ENCODE results near the gene SSH2.
A peak's percentile ranks its signal among the peaks of the same experiment; 100 is the strongest.
"Not testable (repeated sequence)": the region's sequence is repeated elsewhere in the genome, so short reads cannot be mapped to it uniquely, and the experiment has no call there.

SSH2 gene

GRCh38 chr17:29653995-29654714, 275.9 kb downstream of the SSH2 start:
- DNase-seq: no peak

DNA sequence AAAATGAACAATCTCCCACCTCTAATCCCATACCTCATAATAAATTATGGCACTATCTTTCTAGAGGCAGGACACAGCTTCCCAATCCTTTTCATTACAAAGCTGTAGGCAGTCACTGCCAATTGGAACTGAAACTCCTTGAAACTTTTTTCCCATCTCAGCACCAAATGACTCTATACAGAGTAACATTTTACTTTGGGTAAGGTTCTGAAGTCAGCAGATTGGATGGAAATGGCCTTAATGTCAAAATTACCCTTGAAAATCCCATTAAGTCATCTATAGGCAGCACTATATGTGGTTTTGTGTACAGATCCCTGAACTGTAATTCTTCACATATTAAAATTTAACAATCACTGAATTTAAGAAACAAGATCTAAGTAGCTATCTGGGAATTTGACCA, 277.1 kb downstream of the SSH2 start:
- no peak for DNase-seq

DNA sequence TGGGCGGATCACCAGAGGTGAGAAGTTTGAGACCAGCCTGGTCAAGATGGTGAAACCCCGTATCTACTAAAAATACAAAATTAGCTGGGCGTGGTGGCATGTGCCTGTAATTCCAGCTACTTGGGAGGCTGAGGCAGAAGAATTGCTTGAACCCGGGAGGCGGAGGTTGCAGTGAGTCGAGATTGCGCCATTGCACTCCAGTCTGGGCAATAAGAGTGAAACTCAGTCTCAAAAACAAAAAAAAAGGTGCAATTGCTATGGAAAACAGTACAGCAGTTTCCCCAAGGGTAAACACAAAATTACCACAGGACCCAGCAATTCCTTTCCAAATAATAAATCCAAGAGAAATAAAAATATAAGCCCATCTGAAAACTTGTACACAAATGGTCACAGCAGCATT, 278.1 kb downstream of the SSH2 start:
- DNase-seq: not testable (repeated sequence)

DNA sequence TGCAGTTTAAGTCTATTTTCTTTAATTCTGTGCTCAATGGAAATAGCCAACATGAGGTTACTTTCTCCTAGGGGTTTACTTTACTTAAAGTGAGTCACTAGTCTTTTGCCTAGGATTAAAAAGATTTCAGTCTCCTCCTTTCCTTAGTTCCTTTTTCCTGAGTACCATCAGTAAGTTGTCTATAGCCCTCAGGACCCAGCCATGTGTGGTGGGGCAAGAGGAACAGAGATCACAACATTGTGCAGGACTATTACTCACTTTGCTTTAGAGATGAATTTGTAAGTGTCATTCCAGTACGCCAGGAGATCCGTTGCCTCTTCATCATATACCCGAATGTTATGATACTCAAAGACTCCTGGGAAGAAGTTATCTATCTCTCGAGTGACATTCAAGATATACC, 279.6 kb downstream of the SSH2 start:
- no peak for DNase-seq

- no peak for DNase-seq
Observed at GRCh38 chr17:29649359-29649758, 280.7 kb downstream of the SSH2 start.

GRCh38 chr17:29648005-29648404, 282.0 kb downstream of the SSH2 start:
- DNase-seq: no peak

- no peak for DNase-seq
Observed at GRCh38 chr17:29645515-29646051, 284.4 kb downstream of the SSH2 start.

GRCh38 chr17:29643817-29644160, 286.2 kb downstream of the SSH2 start:
- no peak for DNase-seq

- DNase-seq: no peak
Observed at GRCh38 chr17:29642171-29642611, 287.8 kb downstream of the SSH2 start.

DNA sequence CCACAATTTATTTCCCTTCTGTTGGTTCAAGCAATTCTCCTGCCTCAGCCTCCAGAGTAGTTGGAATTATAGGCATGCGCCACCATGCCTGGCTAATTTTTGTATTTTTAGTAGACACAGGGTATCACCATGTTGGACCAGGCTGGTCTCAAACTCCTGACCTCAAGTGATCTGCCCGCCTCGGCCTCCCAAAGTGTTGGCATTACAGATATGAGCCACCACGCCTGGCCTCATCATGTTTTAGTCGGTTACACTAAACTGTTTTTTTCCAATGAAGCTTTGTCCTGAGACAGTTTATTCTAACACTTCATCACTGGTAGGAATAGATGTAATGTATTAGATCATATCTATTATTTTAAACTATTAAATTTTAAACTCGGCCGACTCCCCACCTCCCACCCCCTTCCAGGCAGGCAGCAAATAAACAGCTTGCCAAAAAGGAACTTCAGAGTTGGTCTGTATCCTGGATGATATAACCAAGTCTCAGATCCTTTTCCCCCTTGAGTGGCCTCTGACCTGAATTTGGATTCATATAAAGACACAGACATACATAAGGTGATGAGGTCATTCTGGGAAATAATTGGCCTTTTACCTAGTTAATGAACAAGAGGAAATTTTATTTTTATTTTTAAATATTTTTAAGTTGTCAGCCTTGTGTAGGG, 288.9 kb downstream of the SSH2 start:
- no peak for DNase-seq

DNA sequence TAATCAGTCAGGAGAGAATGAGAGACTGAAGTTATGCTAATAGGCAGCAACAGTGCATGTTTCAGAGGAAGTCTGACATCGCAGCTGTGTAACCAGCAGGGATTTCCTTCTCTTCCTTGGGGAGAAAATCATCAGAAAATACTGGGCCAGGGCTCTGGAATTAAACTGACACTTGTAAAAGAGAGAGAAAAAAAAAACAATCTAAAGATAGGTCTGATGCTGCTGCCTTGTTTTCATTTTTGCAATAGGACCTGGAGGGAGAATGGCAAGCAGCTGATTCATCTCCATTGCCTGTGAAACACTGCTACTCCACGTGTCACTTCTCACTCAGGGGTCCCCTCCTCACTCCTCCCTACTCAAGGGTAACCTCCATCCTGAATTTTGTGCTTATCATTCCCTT, 289.6 kb downstream of the SSH2 start:
- no peak for DNase-seq

DNA sequence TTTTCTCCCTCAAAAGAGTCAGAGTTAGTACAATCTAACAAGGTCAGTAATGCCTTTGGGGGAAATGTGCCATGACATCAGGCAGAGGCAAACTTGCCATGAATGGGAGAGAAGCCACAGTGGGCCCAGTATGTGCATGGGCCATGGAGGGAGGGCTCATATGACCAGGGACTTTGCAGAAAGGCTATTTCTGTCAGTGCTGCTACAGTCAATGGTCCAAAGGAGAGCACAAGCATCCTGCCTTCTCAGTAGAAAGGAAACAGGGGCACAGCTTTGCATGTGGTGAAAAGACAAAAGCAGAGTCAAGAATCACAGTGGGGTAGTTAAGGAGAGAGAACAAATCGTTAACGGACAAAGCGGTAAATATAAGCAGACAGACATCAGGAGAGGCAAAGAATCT, 296.1 kb downstream of the SSH2 start:
- no peak for DNase-seq

- no peak for DNase-seq
Observed at GRCh38 chr17:29630630-29631193, 299.3 kb downstream of the SSH2 start.

GRCh38 chr17:29629839-29630238, 300.2 kb downstream of the SSH2 start:
- DNase-seq: no peak

DNA sequence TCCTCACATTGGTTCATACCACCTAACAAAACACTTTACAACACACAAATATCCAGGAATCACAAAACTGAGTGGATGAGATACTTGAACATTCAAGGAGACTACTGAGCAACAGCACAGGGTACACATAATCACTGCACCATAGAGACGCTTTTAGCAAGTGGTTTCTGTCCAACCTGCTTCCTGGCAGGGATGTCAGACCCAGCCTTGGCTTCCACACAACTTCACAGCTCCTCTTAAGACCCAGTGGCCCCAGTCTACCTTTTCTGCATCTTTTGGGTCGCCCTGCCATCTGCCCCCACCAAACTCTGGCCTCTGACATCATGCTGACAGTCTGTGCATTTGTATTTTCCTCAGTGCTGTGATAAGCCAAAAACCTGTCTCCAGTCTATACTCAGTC, 301.4 kb downstream of the SSH2 start:
- DNase-seq: no peak

DNA sequence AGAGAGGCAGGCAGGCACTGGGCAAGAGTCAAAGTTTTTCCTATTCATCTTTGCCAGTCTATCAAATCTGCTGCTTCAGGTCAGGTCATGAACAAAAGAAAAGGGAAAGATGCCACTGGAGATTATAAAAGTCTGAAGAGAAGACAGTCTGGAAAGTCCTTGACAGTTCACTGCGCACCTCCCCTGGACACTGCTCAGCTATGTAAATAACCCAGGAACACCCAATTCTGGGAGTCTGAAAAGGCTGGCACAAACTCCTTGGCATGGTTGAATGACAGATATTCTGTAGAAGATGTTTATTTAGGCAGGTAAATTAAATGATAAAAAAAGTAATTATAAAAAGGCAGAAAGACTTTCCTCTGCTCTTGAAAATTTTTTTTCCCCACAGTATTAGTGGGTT, 302.1 kb downstream of the SSH2 start:
- no peak for DNase-seq

DNA sequence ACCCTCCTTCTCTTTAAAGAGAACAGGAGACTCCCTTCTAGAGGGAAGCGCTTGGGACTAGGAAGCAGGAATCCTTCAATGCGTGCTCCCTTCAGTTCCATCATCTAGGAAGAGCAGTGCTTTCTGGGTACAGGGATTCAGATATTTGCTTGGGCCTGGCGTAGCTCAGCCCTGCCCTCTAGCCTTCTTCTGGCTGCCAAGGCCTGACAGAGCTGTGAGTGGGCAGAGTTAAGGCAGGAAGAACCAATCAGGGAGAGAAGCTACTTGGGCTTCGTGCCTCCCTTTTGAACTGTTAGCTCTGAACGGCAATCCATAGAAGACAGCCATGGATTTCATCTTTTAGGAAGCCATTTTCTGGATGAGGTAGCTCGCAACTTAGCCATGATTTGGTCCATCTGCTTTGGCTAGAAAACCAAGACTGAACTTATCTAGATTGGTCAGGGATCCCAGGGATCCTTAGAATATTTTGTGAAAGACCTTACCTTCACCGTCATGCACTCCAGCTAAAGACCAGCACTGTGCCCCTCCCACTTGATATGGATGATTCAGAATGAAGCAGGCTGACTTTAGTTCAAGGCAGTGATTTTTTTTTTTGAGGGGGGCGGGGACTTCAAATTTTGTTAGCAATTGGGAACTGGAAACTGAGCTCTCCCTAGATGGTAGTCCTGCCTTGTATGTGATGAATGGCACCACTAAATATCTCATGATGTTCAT, 304.8 kb downstream of the SSH2 start:
- no peak for DNase-seq

DNA sequence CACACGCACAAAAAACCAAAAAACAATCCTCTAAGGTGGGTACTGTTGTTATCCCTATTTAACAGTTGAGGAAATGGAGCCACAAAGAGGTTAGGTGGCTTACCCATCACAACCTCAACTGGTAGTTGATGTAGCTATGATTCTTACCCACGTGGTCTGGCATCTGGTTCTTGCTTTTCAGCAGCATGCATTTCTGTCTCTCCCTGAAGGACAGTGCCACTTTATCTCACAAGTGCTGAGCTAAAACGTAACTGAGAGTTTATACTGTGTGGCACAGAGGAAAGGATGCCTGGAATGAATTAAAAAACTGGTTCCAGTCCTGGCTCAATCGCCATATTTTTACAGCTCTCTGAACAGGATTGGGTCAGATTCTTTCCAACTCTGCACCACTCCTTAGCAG, 305.4 kb downstream of the SSH2 start:
- no peak for DNase-seq

GRCh38 chr17:29623283-29623647, 306.8 kb downstream of the SSH2 start:
- DNase-seq: no peak

GRCh38 chr17:29622337-29623282, 307.4 kb downstream of the SSH2 start, which contains the start of gene CORO6:
Gene CORO6, minus strand, starts transcription at chr17:29622912. Its CDS starts 1,491 bp downstream, at chr17:29621421.
- DNase-seq: peak; percentile 59

DNA sequence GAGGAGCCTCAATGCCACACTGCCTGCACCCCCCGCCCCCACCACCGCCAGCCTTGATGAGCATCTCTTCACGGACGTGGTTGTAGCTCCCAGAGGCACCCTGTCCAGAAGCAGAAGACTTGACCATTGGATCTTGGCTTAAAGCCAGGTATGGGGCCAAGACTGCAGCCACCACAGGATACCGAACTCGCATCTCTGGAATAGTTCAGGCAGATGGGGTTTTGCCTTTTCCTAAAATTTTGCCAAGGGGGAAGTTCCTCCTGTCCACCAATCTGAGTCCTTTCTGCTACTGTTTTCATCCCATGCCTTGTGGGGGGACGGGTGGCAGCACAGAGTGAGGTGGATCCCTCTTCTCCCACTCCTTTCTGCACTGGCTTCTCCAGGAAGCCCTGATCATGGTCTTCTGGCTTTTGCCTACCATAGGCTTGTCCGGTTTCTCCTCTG, 308.3 kb downstream of the SSH2 start:
- no peak for DNase-seq

DNA sequence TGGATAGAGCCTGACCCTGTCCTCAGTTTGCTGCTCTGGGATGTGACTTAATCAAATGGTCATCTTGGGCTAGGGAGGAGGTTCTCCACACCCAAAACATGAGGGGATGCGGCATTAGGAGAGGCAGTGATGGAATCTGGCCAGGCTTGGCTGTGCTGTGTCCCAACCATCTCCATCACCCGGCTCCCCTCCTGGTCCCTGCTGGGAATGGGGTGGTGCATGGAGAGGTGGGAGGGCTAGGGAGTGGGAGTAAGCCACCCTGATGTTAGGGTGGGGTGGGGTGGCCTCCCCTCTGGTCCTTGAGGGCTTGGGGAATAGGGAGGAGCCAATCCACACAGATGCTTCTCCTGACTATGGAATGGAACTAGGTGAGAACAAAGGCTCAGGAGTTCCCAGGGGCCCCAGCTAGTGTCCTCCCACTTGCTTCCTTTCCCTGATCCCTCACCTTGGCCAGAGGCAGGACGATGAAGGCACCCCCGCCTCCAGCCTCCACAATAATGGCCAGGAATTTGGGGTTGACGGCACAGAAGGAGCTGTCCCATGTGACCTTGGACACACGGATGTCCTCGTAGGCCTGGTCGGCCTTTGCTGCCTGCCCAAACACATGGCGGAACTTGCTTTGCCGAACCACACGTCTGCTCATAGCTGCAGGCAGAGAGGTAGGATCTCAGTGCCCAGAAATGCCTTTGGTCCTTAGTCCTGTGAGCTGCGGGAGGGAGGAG, 309.1 kb downstream of the SSH2 start:
- no peak for DNase-seq
